ENCODE measurements around the gene FRYL. TPM values are rescaled to one million over a fixed set of nuclear protein-coding genes. Genes with fewer than 3 reads are reported as not detected.
A peak's percentile ranks its signal among the peaks of the same experiment; 100 is the strongest.

Gene FRYL
- total and polyA plus RNA-seq, 2 of the 8 experiments (the other 6 are each of a cell fraction or from before 2014, with no cell fraction given) = 8.0 to 36.5 TPM

DNA sequence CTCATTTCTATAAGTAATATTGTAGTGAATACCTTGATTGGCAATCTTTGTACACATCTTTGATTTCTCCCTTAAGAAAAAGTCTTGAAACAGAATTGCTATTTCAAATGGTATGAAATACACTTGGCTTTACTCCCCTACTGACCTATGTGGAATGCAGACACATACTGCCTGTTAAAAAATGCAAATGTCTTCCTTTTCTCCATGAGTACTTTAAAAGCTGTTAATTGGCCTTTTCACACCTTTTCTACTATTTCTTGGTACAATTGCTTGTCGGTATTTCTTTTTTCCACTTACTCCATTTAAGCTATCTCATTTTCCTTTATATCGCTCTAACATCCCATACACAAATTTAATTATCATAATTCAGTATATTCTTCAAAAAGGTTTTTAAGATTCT is 87.2 kb downstream of the FRYL start:
- no peak overlapping the region for H3K56ac ChIP-seq (replicated peaks; ENCODE audit: insufficient read length, low read depth, low read length)
- ChIA-PET CTCF (ENCODE audit: partially characterized antibody) (interaction anchor here (0.9 kb wide), 1 partner anchor 137 kb away, joined by 3 read pairs; no protein-coding TSS in a partner anchor), POLR2A (ENCODE audit: partially characterized antibody) (no interaction called here)
- DNase-seq (ENCODE audit: low read depth in 1 of 2, low spot score in 2 of 2) = no peak
- H2BK12ac ChIP-seq (ENCODE audit: low read depth, low read length) = no peak overlapping the region
- no peak overlapping the region for H2BK120ac ChIP-seq (replicated peaks; ENCODE audit: low read depth, low read length)
- no peaks in the 10 kb centered on the region for H4K20me1 ChIP-seq (replicated peaks in 1 of 2; ENCODE audit: control insufficient read depth in 1 of 2, insufficient read depth in 2 of 2, low read length in 2 of 2)
- peak overlapping the region in 1 of 2 experiments; percentile 19; a peak in 3 of 4 replicates for H3K4me2 ChIP-seq (ENCODE audit: insufficient read depth in 1 of 2, low read depth in 2 of 2, low read length in 2 of 2)
- no peak overlapping the region for H3K4ac ChIP-seq (replicated peaks; ENCODE audit: insufficient read length, low read depth, low read length)
- no peak overlapping the region for H3K27ac ChIP-seq (ENCODE audit: low read depth, low read length)
- H3K36me3 ChIP-seq (ENCODE audit: control insufficient read depth in 2 of 4, insufficient read depth in 4 of 4, low read length in 3 of 4) = no peaks in the 10 kb centered on the region
- H3K9ac ChIP-seq (replicated peaks in 1 of 4; ENCODE audit: extremely low read depth in 1 of 4, low read depth in 3 of 4, low read length in 3 of 4) = no peak overlapping the region
- H3K14ac ChIP-seq (ENCODE audit: insufficient read length) = no peak overlapping the region
- no peak overlapping the region for H2AK5ac ChIP-seq (ENCODE audit: low read depth, low read length)
- WGBS, 2 experiments (ENCODE audit: extremely low coverage in 1 of 2, insufficient coverage in 1 of 2, insufficient read length in 1 of 2, insufficient replicate concordance in 2 of 2, low coverage in 1 of 2, low lambda C conversion rate in 2 of 2, missing lambda C conversion rate in 1 of 2) = 60 to 100% methylated on average over 1 to 2 of the region's 2 CpGs
- TF ChIP-seq NRF1 (IDR thresholded peaks at IDR 0.05; ENCODE audit: low read depth, low read length) = no peak
- TF ChIP-seq ASH2L (IDR thresholded peaks at IDR 0.05; ENCODE audit: low read length) = no peak
- no peak for TF ChIP-seq KDM4A (IDR thresholded peaks at IDR 0.05; ENCODE audit: low read depth, low read length, severe bottlenecking)
- no peak for TF ChIP-seq CTBP2 (IDR thresholded peaks at IDR 0.05; ENCODE audit: borderline replicate concordance, insufficient read depth, insufficient read length, low read length)
- TF ChIP-seq POU5F1 (IDR thresholded peaks at IDR 0.05; ENCODE audit: low read depth, low read length) = no peak
- TF ChIP-seq CBX8 (IDR thresholded peaks at IDR 0.05; ENCODE audit: borderline replicate concordance, low read depth, low read length) = no peak
- no peak for TF ChIP-seq RBBP5 (IDR thresholded peaks at IDR 0.05; ENCODE audit: borderline replicate concordance, low read depth, low read length)
- no peak overlapping the region for H3K23ac ChIP-seq (ENCODE audit: insufficient read length)
- H4K91ac ChIP-seq (replicated peaks; ENCODE audit: insufficient read length, low read length) = no peak overlapping the region
- H2BK5ac ChIP-seq (ENCODE audit: low read depth, low read length) = no peak overlapping the region
- H3K4me1 ChIP-seq (replicated peaks in 1 of 4; ENCODE audit: control insufficient read depth in 3 of 4, insufficient read depth in 4 of 4, low read length in 3 of 4) = peaks cover 0 to 6% (median 2%) of the 10 kb centered on the region in 4 experiments; a peak in 2 of 7 replicates
- H4K8ac ChIP-seq (ENCODE audit: extremely low read depth, insufficient read depth, low read length) = no peak overlapping the region
- no peak overlapping the region for H2BK20ac ChIP-seq (ENCODE audit: low read length)
- peaks cover 6% of the 10 kb centered on the region; the same call in 1 of the 2 replicates for H3K79me1 ChIP-seq (ENCODE audit: low read depth, low read length)
- no peak overlapping the region for H2BK15ac ChIP-seq (ENCODE audit: low read length)
- H3K4me3 ChIP-seq (ENCODE audit: extremely low read depth in 1 of 4, insufficient read depth in 2 of 4, low read depth in 3 of 4, low read length in 4 of 4) = peak overlapping the region in 1 of 4 experiments; percentile 29; a peak in 1 of 8 replicates
- peaks cover 0 to 85% of the 10 kb centered on the region in 2 experiments; a peak in 2 of 4 replicates for H3K79me2 ChIP-seq (ENCODE audit: control insufficient read depth in 1 of 2, insufficient read depth in 2 of 2, low read length in 2 of 2)
- no peak overlapping the region for H2AFZ ChIP-seq (ENCODE audit: low read length)
- H4K5ac ChIP-seq (ENCODE audit: insufficient read length, low read depth, low read length) = no peak overlapping the region
- H3K9me3 ChIP-seq (ENCODE audit: insufficient read depth in 2 of 2, low read depth in 1 of 2, low read length in 1 of 2) = no peaks in the 10 kb centered on the region
- no peak for FAIRE-seq
- H3K18ac ChIP-seq (ENCODE audit: extremely low read depth, low read length) = no peak overlapping the region
- H3K23me2 ChIP-seq (ENCODE audit: low read depth, low read length) = no peaks in the 10 kb centered on the region
- H3K27me3 ChIP-seq (replicated peaks in 1 of 4; ENCODE audit: control insufficient read depth in 3 of 4, extremely low read depth in 1 of 4, insufficient read depth in 3 of 4, low read length in 3 of 4) = no peaks in the 10 kb centered on the region

Measured in H1 (cell line).